ENCODE data around the gene ANKFY1.
"Not testable (repeated sequence)": the region's sequence is repeated elsewhere in the genome, so short reads cannot be mapped to it uniquely, and the experiment has no call there.

ANKFY1 gene

DNA sequence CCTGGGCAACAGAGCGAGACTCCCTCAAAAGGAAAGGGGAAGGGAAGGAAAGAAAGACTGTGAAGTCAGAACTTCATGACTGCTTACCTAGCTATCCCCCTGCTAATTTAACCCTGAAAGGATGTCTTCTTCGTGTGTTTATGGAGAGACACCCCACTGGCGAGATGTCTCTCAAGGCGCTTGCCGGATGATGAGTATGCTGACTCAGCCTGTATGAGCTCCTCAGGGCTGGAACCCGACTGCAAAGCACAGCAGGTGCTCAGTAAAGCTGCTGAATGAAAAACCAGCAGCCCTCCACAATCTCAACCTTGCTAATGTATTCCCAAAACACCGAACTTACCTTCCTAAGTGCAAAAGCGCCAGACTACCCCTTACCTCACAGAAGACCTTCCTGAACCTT lies 2.3 kb downstream of the ANKFY1 start:
- H2AFZ ChIP-seq (ENCODE audit: low read length), result no peak overlapping the region
- TF ChIP-seq, protein P1, sequence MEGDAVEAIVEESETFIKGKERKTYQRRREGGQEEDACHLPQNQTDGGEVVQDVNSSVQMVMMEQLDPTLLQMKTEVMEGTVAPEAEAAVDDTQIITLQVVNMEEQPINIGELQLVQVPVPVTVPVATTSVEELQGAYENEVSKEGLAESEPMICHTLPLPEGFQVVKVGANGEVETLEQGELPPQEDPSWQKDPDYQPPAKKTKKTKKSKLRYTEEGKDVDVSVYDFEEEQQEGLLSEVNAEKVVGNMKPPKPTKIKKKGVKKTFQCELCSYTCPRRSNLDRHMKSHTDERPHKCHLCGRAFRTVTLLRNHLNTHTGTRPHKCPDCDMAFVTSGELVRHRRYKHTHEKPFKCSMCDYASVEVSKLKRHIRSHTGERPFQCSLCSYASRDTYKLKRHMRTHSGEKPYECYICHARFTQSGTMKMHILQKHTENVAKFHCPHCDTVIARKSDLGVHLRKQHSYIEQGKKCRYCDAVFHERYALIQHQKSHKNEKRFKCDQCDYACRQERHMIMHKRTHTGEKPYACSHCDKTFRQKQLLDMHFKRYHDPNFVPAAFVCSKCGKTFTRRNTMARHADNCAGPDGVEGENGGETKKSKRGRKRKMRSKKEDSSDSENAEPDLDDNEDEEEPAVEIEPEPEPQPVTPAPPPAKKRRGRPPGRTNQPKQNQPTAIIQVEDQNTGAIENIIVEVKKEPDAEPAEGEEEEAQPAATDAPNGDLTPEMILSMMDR (IDR thresholded peaks at IDR 0.05; ENCODE audit: low read length), result no peak
- TF ChIP-seq EZH2phosphoT487 (IDR thresholded peaks at IDR 0.05; ENCODE audit: low read length), result no peak
- no peak for TF ChIP-seq EZH2 (optimal IDR thresholded peaks at IDR 0.05; ENCODE audit: low read depth, low read length)
- peaks cover 6% of the 10 kb centered on the region; the same call in 1 of the 2 replicates for H3K4me1 ChIP-seq (ENCODE audit: low read length)
- peaks cover 5% of the 10 kb centered on the region; the same call in 1 of the 2 replicates for H3K36me3 ChIP-seq (replicated peaks; ENCODE audit: insufficient read depth, low read length)
- H3K4me2 ChIP-seq (ENCODE audit: low read depth, low read length), result no peak overlapping the region
- no peak overlapping the region for H3K9ac ChIP-seq (ENCODE audit: low read length)
- H3K27ac ChIP-seq (ENCODE audit: low read length), result no peak overlapping the region
- H3K79me2 ChIP-seq (ENCODE audit: low read length), result peaks cover 76% of the 10 kb centered on the region
- no peaks in the 10 kb centered on the region for H3K9me3 ChIP-seq (replicated peaks; ENCODE audit: insufficient read depth, low read length)
- no peaks in the 10 kb centered on the region for H4K20me1 ChIP-seq (ENCODE audit: insufficient read depth, low read length)
- no peak overlapping the region for H3K4me3 ChIP-seq (ENCODE audit: low read length)
- no peaks in the 10 kb centered on the region for H3K27me3 ChIP-seq (replicated peaks; ENCODE audit: insufficient read depth, low read length)
- H3K9me2 ChIP-seq (replicated peaks; ENCODE audit: insufficient read depth, low read length), result no peaks in the 10 kb centered on the region
- no peak for DNase-seq
- H3F3A ChIP-seq (ENCODE audit: insufficient read depth, low read length), result peaks cover 20% of the 10 kb centered on the region

DNA sequence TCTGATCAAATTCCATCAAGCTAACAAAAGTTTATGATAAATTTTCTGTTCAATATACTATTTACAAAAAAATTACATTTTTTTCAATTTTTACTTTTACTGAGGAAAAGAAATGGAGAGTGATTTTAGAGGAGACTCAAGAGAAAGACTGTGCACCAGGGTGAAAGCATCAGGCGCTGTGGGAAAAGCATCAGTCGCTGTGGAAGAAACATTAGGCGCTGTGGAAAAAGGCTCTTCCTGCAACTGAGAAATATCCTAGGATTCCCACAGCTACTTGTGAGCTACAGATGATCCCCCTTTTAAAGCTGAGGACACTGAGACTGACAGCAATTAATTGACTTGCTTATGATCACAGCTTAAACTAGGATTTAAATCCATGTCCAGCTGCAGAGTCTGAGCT lies 4.9 kb downstream of the ANKFY1 start:
- no peak overlapping the region for H2AFZ ChIP-seq (ENCODE audit: low read length)
- TF ChIP-seq, protein P1 (IDR thresholded peaks at IDR 0.05; ENCODE audit: low read length), result no peak
- no peak for TF ChIP-seq EZH2phosphoT487 (IDR thresholded peaks at IDR 0.05; ENCODE audit: low read length)
- TF ChIP-seq EZH2 (optimal IDR thresholded peaks at IDR 0.05; ENCODE audit: low read depth, low read length), result no peak
- no peak overlapping the region for H3K4me2 ChIP-seq (ENCODE audit: low read depth, low read length)
- H3K4me1 ChIP-seq (ENCODE audit: low read length), result peaks cover 6% of the 10 kb centered on the region; the same call in 1 of the 2 replicates
- no peak overlapping the region for H3K4me3 ChIP-seq (ENCODE audit: low read length)
- no peaks in the 10 kb centered on the region for H4K20me1 ChIP-seq (ENCODE audit: insufficient read depth, low read length)
- no peaks in the 10 kb centered on the region for H3K9me2 ChIP-seq (replicated peaks; ENCODE audit: insufficient read depth, low read length)
- no peak overlapping the region for H3K9ac ChIP-seq (ENCODE audit: low read length)
- H3K79me2 ChIP-seq (ENCODE audit: low read length), result peaks cover 96% of the 10 kb centered on the region
- H3K27ac ChIP-seq (ENCODE audit: low read length), result no peak overlapping the region
- DNase-seq, result no peak
- H3F3A ChIP-seq (ENCODE audit: insufficient read depth, low read length), result 0 out of 2 replicates have a peak, but pooled peaks cover 5% of the 10 kb centered on the region
- H3K36me3 ChIP-seq (replicated peaks; ENCODE audit: insufficient read depth, low read length), result peaks cover 5% of the 10 kb centered on the region; the same call in 1 of the 2 replicates
- H3K9me3 ChIP-seq (replicated peaks; ENCODE audit: insufficient read depth, low read length), result no peaks in the 10 kb centered on the region
- no peaks in the 10 kb centered on the region for H3K27me3 ChIP-seq (replicated peaks; ENCODE audit: insufficient read depth, low read length)

DNA sequence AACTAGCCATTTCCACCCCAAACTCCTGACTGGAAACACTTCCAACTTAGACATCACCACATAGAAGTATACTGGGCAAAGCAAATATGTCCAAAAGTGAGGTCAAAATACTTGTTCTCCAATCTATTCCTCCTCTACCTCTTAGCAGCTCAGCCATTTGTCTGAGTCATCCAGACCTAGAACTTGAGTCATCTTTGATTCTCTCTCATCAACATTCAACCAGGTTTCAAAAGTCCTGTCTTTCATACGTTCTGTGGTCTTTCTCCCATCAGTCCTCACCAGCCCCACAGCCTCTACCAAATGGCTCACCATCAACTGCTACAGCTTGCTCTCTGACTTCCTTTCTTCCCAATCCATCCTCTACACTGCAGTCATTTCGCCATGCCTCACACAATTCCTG lies 6.8 kb downstream of the ANKFY1 start:
- TF ChIP-seq EZH2phosphoT487 (IDR thresholded peaks at IDR 0.05; ENCODE audit: low read length) (no peak), EZH2 (optimal IDR thresholded peaks at IDR 0.05; ENCODE audit: low read depth, low read length) (no peak)
- TF ChIP-seq, protein P1 (IDR thresholded peaks at IDR 0.05; ENCODE audit: low read length), result no peak
- Histone ChIP-seq H3K36me3 (replicated peaks; ENCODE audit: insufficient read depth, low read length) (peaks cover 5% of the 10 kb centered on the region; the same call in 1 of the 2 replicates), H3K79me2 (ENCODE audit: low read length) (peaks cover 96% of the 10 kb centered on the region), H2AFZ (ENCODE audit: low read length) (no peak overlapping the region), H3K4me1 (ENCODE audit: low read length) (no peaks in the 10 kb centered on the region), H3K27ac (ENCODE audit: low read length) (no peak overlapping the region), H3K9me2 (replicated peaks; ENCODE audit: insufficient read depth, low read length) (no peaks in the 10 kb centered on the region), H3K4me2 (ENCODE audit: low read depth, low read length) (no peak overlapping the region), H3F3A (ENCODE audit: insufficient read depth, low read length) (no peaks in the 10 kb centered on the region), H3K9ac (ENCODE audit: low read length) (no peak overlapping the region), H3K4me3 (ENCODE audit: low read length) (no peak overlapping the region), H3K27me3 (replicated peaks; ENCODE audit: insufficient read depth, low read length) (no peaks in the 10 kb centered on the region), H4K20me1 (ENCODE audit: insufficient read depth, low read length) (no peaks in the 10 kb centered on the region), H3K9me3 (replicated peaks; ENCODE audit: insufficient read depth, low read length) (no peaks in the 10 kb centered on the region)
- DNase-seq, result no peak

DNA sequence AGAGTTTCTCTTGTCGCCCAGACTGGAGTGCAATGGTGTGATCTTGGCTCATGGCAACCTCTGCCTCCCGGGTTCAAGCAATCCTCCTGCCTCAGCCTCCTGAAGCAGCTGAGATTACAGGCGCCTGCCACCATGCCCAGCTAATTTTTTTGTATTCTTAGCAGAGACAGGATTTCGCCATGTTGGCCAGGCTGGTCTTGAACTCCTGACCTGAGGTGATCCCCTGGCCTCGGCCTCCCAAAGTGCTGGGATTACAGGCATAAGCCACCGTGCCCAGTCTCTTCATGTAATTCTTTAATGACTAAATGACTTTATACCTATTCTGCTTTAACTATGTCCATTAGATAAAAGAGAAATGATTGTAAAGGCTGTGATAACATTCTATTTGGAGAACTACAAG lies 8.5 kb downstream of the ANKFY1 start:
- H4K20me1 ChIP-seq (ENCODE audit: insufficient read depth, low read length); H3K9me3 ChIP-seq (replicated peaks; ENCODE audit: insufficient read depth, low read length); H3K27me3 ChIP-seq (replicated peaks; ENCODE audit: insufficient read depth, low read length); H3K4me1 ChIP-seq (ENCODE audit: low read length); H3K9me2 ChIP-seq (replicated peaks; ENCODE audit: insufficient read depth, low read length); H2AFZ ChIP-seq (ENCODE audit: low read length); H3F3A ChIP-seq (ENCODE audit: insufficient read depth, low read length); H3K36me3 ChIP-seq (replicated peaks; ENCODE audit: insufficient read depth, low read length); H3K27ac ChIP-seq (ENCODE audit: low read length); H3K4me3 ChIP-seq (ENCODE audit: low read length); DNase-seq; H3K9ac ChIP-seq (ENCODE audit: low read length); H3K4me2 ChIP-seq (ENCODE audit: low read depth, low read length): not testable (repeated sequence)
- H3K79me2 ChIP-seq (ENCODE audit: low read length), result peaks cover 94% of the 10 kb centered on the region
